ENCODE data around the gene GJC3. TPM values are rescaled to one million over a fixed set of nuclear protein-coding genes. Genes with fewer than 3 reads are reported as not detected.

GJC3 gene, protein sequence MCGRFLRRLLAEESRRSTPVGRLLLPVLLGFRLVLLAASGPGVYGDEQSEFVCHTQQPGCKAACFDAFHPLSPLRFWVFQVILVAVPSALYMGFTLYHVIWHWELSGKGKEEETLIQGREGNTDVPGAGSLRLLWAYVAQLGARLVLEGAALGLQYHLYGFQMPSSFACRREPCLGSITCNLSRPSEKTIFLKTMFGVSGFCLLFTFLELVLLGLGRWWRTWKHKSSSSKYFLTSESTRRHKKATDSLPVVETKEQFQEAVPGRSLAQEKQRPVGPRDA
- 0.32 TPM in 1 of 2 replicates, not detected in the other for total RNA-seq (2014; rRNA removed; shearing (Covaris generic))

DNA sequence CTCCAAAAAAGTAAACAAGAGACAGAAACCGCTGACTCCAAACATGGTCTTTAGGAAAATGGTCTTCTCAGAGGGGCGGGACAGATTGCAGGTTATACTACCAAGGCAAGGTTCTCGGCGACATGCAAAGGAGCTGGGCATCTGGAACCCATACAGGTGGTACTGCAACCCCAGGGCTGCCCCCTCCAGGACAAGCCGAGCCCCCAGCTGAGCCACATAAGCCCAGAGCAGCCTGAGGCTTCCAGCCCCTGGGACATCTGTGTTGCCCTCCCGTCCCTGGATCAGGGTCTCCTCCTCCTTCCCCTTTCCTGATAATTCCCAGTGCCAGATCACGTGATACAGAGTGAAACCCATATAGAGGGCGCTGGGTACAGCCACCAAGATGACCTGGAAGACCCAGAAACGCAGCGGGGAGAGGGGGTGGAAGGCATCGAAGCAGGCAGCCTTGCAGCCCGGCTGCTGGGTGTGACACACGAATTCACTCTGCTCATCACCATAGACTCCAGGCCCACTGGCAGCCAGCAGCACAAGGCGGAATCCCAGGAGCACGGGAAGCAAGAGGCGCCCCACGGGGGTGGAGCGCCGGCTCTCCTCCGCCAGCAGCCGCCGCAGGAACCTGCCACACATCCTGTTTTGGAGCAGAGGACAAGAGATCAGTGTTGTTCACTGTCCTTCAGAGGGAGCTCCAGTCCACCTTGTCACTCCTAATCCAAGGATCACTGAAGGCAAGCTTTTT lies at the start of gene GJC3:
GJC3 (minus strand) TSS at position 627 of the 736 bp plus-strand sequence; CDS start at position 627, 0 bp downstream.

DNA sequence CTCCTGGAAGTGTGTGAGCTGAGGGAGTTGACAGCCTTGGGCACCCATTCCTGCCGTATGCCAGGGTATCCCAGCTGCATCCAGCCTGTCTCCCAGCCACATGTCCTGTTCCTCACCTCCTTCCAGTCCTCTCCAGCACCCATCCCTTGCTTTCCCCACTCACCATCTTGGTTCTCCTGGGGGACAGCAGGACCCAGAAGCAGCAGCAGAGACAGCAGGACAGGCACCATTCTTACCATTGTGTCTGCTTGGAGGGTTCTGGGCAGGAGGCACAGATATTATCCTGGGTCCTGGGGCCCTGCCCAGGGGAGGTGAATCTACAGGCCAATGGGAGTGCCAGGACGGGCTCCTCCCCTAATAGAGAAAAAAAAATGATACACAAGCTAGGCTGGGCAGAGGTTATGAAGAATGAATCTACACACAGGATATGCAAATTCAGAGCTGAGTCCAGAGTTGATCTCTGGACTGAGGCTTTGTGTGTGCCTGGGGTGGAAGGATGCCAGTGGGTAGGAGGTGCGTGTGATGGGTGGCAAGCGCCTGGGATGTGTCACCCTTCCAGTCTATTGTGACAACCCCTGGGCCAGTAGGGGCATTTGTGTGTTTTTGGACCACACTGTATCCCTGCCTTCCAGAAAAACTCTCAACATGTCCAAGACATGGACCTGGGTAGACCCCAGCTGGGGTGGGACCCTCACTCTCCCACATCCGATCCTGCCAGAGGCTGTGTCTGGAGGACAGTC lies 46.5 kb upstream of the GJC3 start, which contains the start of gene AZGP1:
AZGP1 (minus strand) TSS at position 250 of the 740 bp plus-strand sequence; CDS start at position 239, 11 bp downstream.

DNA sequence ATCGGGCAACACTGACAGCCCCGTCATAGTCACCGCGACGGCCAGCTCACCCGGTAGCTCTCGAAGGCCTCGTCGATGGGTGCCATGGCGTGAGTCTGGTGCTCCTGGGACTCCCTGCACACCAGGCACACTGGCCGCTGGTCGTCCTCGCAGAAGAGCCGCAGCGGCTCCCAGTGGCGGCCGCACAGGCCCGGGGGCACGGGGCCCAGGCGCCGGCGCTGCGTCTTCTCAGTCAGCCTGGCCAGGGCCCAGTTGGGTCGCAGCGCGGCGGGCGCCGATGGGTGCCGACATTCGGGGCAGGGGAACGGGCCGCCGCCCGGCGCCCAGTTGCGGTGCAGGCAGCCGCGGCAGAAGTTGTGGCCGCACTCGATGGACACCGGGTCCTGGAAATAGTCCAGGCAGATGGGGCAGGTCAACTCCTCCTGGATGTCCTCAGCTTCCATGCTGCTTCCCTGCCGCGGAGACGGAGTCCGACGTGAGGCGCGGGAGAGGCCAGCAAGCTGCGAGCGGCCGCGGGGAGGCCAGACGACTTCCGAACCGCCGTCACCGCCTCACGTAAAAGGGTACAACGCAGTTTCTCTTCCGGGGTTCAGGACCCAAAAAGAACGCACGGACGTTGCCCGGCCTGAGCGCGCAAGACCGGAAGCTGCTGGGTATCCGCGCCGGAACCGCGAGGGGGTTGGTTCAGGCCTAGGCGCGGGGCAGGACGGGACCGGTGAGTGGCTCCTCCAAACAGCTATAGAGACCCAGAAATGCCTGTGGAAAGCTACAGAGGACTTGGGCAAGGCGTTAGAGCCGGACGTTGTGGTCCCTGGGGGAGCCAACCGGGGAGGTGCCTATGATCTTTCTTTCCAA lies 10.2 kb downstream of the GJC3 start, which contains the start of gene TRIM4:
TRIM4 (minus strand) TSS at position 572 of the 855 bp plus-strand sequence; CDS start at position 443, 129 bp downstream.

DNA sequence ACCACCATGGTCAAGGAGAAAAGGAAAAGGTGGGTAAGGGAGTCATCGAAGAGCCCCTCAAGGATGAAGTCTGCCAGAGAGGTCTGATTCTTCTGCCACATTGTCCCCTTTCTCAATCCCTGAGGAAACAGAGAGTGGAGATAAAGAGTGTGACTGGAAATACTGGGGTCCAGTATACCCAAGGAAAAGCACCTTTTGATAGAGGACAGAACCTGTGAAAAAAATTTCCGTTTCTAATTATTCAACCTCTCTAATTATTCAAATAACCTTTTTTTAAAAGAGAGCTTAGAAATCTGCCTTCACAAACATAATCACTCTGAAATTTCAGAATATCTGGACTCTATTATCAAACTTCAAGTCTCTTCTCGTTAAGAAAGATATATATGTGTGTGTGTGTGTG lies 52.5 kb downstream of the GJC3 start, which contains the start of gene OR2AE1:
OR2AE1 (minus strand) TSS at position 101 of the 400 bp plus-strand sequence; CDS start at position 101, 0 bp downstream.

Small RNA genes within 50 kb of the gene (small RNA-seq; reads per million reads assigned to genes)
- gene RF00019: not detected
- gene RF00561: not detected

Other genes starting within 250 kb of the GJC3 start
- gene CYP3A5, start 249.6 kb downstream of the GJC3 start, total RNA-seq (2014; rRNA removed; shearing (Covaris generic)): 0.11 and 0.32 TPM in 2 replicates
- not detected in 2 replicates for gene CYP3A7, start 194.4 kb downstream of the GJC3 start, total RNA-seq (2014; rRNA removed; shearing (Covaris generic))
- not detected in 2 replicates for gene CYP3A4, start 145.4 kb downstream of the GJC3 start, total RNA-seq (2014; rRNA removed; shearing (Covaris generic))
- not detected in 2 replicates for gene CYP3A43, start 101.6 kb downstream of the GJC3 start, total RNA-seq (2014; rRNA removed; shearing (Covaris generic))
- gene OR2AE1, start 52.6 kb downstream of the GJC3 start, total RNA-seq (2014; rRNA removed; shearing (Covaris generic)): not detected in 2 replicates
- gene TRIM4, start 10.1 kb downstream of the GJC3 start, total RNA-seq (2014; rRNA removed; shearing (Covaris generic)): 23.1 and 23.5 TPM in 2 replicates
- gene AZGP1, start 46.4 kb upstream of the GJC3 start, total RNA-seq (2014; rRNA removed; shearing (Covaris generic)): 24.6 and 29.4 TPM in 2 replicates
- 23.1 and 27.5 TPM in 2 replicates for gene ZKSCAN1, start 86.0 kb upstream of the GJC3 start, total RNA-seq (2014; rRNA removed; shearing (Covaris generic))
- gene ZSCAN21, start 120.2 kb upstream of the GJC3 start, total RNA-seq (2014; rRNA removed; shearing (Covaris generic)): 11.2 and 14.6 TPM in 2 replicates
- 28.2 and 28.8 TPM in 2 replicates for gene ZNF3, start 152.1 kb upstream of the GJC3 start, total RNA-seq (2014; rRNA removed; shearing (Covaris generic))
- gene COPS6, start 159.3 kb upstream of the GJC3 start, total RNA-seq (2014; rRNA removed; shearing (Covaris generic)): 98.4 and 100 TPM in 2 replicates
- 387 and 408 TPM in 2 replicates for gene MCM7, start 171.8 kb upstream of the GJC3 start, total RNA-seq (2014; rRNA removed; shearing (Covaris generic))
- gene AP4M1, start 172.0 kb upstream of the GJC3 start, total RNA-seq (2014; rRNA removed; shearing (Covaris generic)): 22.2 and 36.8 TPM in 2 replicates
- 37.5 and 39.6 TPM in 2 replicates for gene TAF6, start 189.7 kb upstream of the GJC3 start, total RNA-seq (2014; rRNA removed; shearing (Covaris generic))
- 17.3 and 20.6 TPM in 2 replicates for gene CNPY4, start 190.0 kb upstream of the GJC3 start, total RNA-seq (2014; rRNA removed; shearing (Covaris generic))
- gene MBLAC1, start 197.3 kb upstream of the GJC3 start, total RNA-seq (2014; rRNA removed; shearing (Covaris generic)): 4.8 and 6.3 TPM in 2 replicates
- gene LAMTOR4, start 219.3 kb upstream of the GJC3 start, total RNA-seq (2014; rRNA removed; shearing (Covaris generic)): 172 and 196 TPM in 2 replicates
- gene TRAPPC14, start 229.1 kb upstream of the GJC3 start, total RNA-seq (2014; rRNA removed; shearing (Covaris generic)): 17.1 and 26.5 TPM in 2 replicates
- 1.6 and 2.2 TPM in 2 replicates for gene GAL3ST4, start 239.0 kb upstream of the GJC3 start, total RNA-seq (2014; rRNA removed; shearing (Covaris generic))
- gene GPC2, start 247.8 kb upstream of the GJC3 start, total RNA-seq (2014; rRNA removed; shearing (Covaris generic)): 0.72 and 1.2 TPM in 2 replicates
- 0.45 and 1.2 TPM in 2 replicates for gene STAG3, start 248.3 kb upstream of the GJC3 start, total RNA-seq (2014; rRNA removed; shearing (Covaris generic))